Measurements from ENCODE around the gene SEMA6B. TPM values are rescaled to one million over a fixed set of nuclear protein-coding genes. Genes with fewer than 3 reads are reported as not detected.

Gene SEMA6B
- total RNA-seq, result 0.42 and 0.46 TPM in 2 replicates
- 0.40 TPM for total RNA-seq (2013)
- 0.88 TPM in 1 of 2 replicates, not detected in the other for polyA plus RNA-seq
- polyA minus RNA-seq, result 0.09 and 1.1 TPM in 2 replicates

- Mint-ChIP-seq H3K27ac (no peak within 1 kb of the TSS), H3K27me3 (peaks cover 1% of the 10 kb centered on the region), H3K9me3 (ENCODE audit: insufficient read depth) (no peaks in the 10 kb centered on the region), H3K4me1 (peaks cover 3% of the 10 kb centered on the region), H3K4me3 (no peak within 1 kb of the TSS)
- TF ChIP-seq EZH2 (IDR thresholded peaks at IDR 0.05; ENCODE audit: borderline replicate concordance, insufficient read depth, low read depth, low read length, poor library complexity, severe bottlenecking), result no peak
- CTCF ChIA-PET, result interaction anchor here (0.6 to 2.7 kb wide), 6 partner anchors 10 to 77 kb away, joined by 3 to 15 read pairs (median 5); no protein-coding TSS in a partner anchor
- DNase-seq (no peak), ATAC-seq (ENCODE audit: low read depth) (no peak)
- Histone ChIP-seq H3K4me3 (ENCODE audit: control extremely low read depth in 1 of 5, extremely low read depth in 1 of 5, insufficient read depth in 1 of 5, low read depth in 2 of 5, low read length in 4 of 5) (no peak within 1 kb of the TSS), H3K9me3 (ENCODE audit: control extremely low read depth in 1 of 3, control insufficient read depth in 2 of 3, insufficient read depth in 1 of 3, low read length in 2 of 3) (peaks cover 0 to 14% (median 0%) of the 10 kb centered on the region in 3 donors), H2AFZ (ENCODE audit: insufficient read depth, low read depth, low read length, poor library complexity, severe bottlenecking) (no peak within 1 kb of the TSS), H3K4me1 (ENCODE audit: control insufficient read depth in 2 of 2, insufficient read depth in 2 of 2, low read length in 2 of 2) (peaks cover 0 to 4% of the 10 kb centered on the region in 2 donors), H4K20me1 (ENCODE audit: control insufficient read depth, insufficient read depth, low read length, poor library complexity, severe bottlenecking) (no peaks in the 10 kb centered on the region), H3K27me3 (replicated peaks in 1 of 4; ENCODE audit: control extremely low read depth in 1 of 4, control insufficient read depth in 3 of 4, insufficient read depth in 4 of 4, low read length in 3 of 4) (peaks cover 0 to 11% (median 2%) of the 10 kb centered on the region in 4 experiments), H3K79me2 (ENCODE audit: control insufficient read depth, insufficient read depth, low read length) (no peaks in the 10 kb centered on the region), H3K4me2 (replicated peaks; ENCODE audit: low read depth, low read length, poor library complexity, severe bottlenecking) (no peak within 1 kb of the TSS), H3K9ac (ENCODE audit: low read length) (no peak within 1 kb of the TSS), H3K36me3 (replicated peaks in 1 of 2; ENCODE audit: control extremely low read depth in 1 of 2, control insufficient read depth in 1 of 2, extremely low read depth in 1 of 2, insufficient read depth in 2 of 2, low read length in 1 of 2) (no peaks in the 10 kb centered on the region), H3K27ac (ENCODE audit: low read length in 2 of 2) (no peak within 1 kb of the TSS)
- 30% methylated on average over 13 of the region's 13 CpGs for WGBS (ENCODE audit: insufficient coverage)
- intact Hi-C loops (cut with micrococcal nuclease), result loop anchor here (5.0 kb wide), 1 partner anchor 78 kb away; the partner anchor contains the start of gene TNFAIP8L1
- POLR2A ChIA-PET, result no interaction called here
Measured at GRCh38 chr19:4559569-4559968, at the start of gene SEMA6B. Gene SEMA6B, minus strand, starts transcription at chr19:4559684. Its CDS starts 1,227 bp downstream, at chr19:4558457.

- no peak overlapping the region for H3K9ac ChIP-seq (ENCODE audit: low read length)
- H3K4me1 Mint-ChIP-seq, result peaks cover 8% of the 10 kb centered on the region
- peak overlapping the region; percentile 22 for H2AFZ ChIP-seq (ENCODE audit: insufficient read depth, low read depth, low read length, poor library complexity, severe bottlenecking)
- intact Hi-C loops (cut with micrococcal nuclease), result no loop called here
- no peak overlapping the region for H3K4me3 Mint-ChIP-seq
- H3K79me2 ChIP-seq (ENCODE audit: control insufficient read depth, insufficient read depth, low read length), result no peaks in the 10 kb centered on the region
- ChIA-PET POLR2A (no interaction called here), CTCF (interaction anchor here (0.6 to 1.6 kb wide), 5 partner anchors 9 to 48 kb away, joined by 3 to 4 read pairs (median 3); partner anchors contain the start of gene SEMA6B)
- H3K27ac ChIP-seq (ENCODE audit: low read length in 2 of 2), result no peak overlapping the region
- DNase-seq (no peak), ATAC-seq (ENCODE audit: low read depth) (no peak)
- H3K9me3 Mint-ChIP-seq (ENCODE audit: insufficient read depth), result no peaks in the 10 kb centered on the region
- H3K4me1 ChIP-seq (ENCODE audit: control insufficient read depth in 2 of 2, insufficient read depth in 2 of 2, low read length in 2 of 2), result peaks cover 9 to 14% of the 10 kb centered on the region in 2 donors
- no peaks in the 10 kb centered on the region for H4K20me1 ChIP-seq (ENCODE audit: control insufficient read depth, insufficient read depth, low read length, poor library complexity, severe bottlenecking)
- H3K36me3 ChIP-seq (replicated peaks in 1 of 2; ENCODE audit: control extremely low read depth in 1 of 2, control insufficient read depth in 1 of 2, extremely low read depth in 1 of 2, insufficient read depth in 2 of 2, low read length in 1 of 2), result no peaks in the 10 kb centered on the region
- peaks cover 0 to 31% (median 2%) of the 10 kb centered on the region in 4 experiments for H3K27me3 ChIP-seq (replicated peaks in 1 of 4; ENCODE audit: control extremely low read depth in 1 of 4, control insufficient read depth in 3 of 4, insufficient read depth in 4 of 4, low read length in 3 of 4)
- TF ChIP-seq EZH2 (IDR thresholded peaks at IDR 0.05; ENCODE audit: borderline replicate concordance, insufficient read depth, low read depth, low read length, poor library complexity, severe bottlenecking), result no peak
- no peak for TF ChIP-seq CTCF (IDR thresholded peaks at IDR 0.05)
- no peak overlapping the region for H3K4me3 ChIP-seq (ENCODE audit: control extremely low read depth in 1 of 5, extremely low read depth in 1 of 5, insufficient read depth in 1 of 5, low read depth in 2 of 5, low read length in 4 of 5)
- no peak overlapping the region for H3K4me2 ChIP-seq (replicated peaks; ENCODE audit: low read depth, low read length, poor library complexity, severe bottlenecking)
- H3K27ac Mint-ChIP-seq, result no peak overlapping the region
- H3K27me3 Mint-ChIP-seq, result peaks cover 19% of the 10 kb centered on the region
- WGBS (ENCODE audit: insufficient coverage), result 18% methylated on average over 35 of the region's 35 CpGs
- H3K9me3 ChIP-seq (ENCODE audit: control extremely low read depth in 1 of 3, control insufficient read depth in 2 of 3, insufficient read depth in 1 of 3, low read length in 2 of 3), result no peaks in the 10 kb centered on the region
Measured at GRCh38 chr19:4606921-4607678, 47.6 kb upstream of the SEMA6B start.

Measured in B cell (primary cell).